ENCODE data around the gene FCN2.

Gene FCN2

GRCh38 chr9:134841180-134841904 is 39.3 kb upstream of the FCN2 start:
- DNase-seq (ENCODE audit: low spot score), result no peak
- ATAC-seq (ENCODE audit: low read depth), result no peak
- no peak overlapping the region for H3K27ac ChIP-seq (ENCODE audit: poor library complexity, severe bottlenecking)
- no peaks in the 10 kb centered on the region for H3K27me3 ChIP-seq (ENCODE audit: insufficient read depth, poor library complexity, severe bottlenecking)
- no peak for TF ChIP-seq CTCF (IDR thresholded peaks at IDR 0.05; ENCODE audit: poor library complexity, severe bottlenecking)
- no peaks in the 10 kb centered on the region for H3K9me3 ChIP-seq (ENCODE audit: severe bottlenecking)
- H3K4me1 ChIP-seq (ENCODE audit: insufficient read depth, poor library complexity, severe bottlenecking), result no peaks in the 10 kb centered on the region
- H3K4me3 ChIP-seq (ENCODE audit: severe bottlenecking), result no peak overlapping the region
- peaks cover 10% of the 10 kb centered on the region; the same call in 1 of the 2 replicates for H3K36me3 ChIP-seq (ENCODE audit: low read depth)

GRCh38 chr9:134842321-134842720 is 38.3 kb upstream of the FCN2 start:
- ATAC-seq (ENCODE audit: low read depth) (no peak), DNase-seq (ENCODE audit: low spot score) (peak; percentile 56)
- no peak for TF ChIP-seq CTCF (IDR thresholded peaks at IDR 0.05; ENCODE audit: poor library complexity, severe bottlenecking)
- no peak overlapping the region for H3K27ac ChIP-seq (ENCODE audit: poor library complexity, severe bottlenecking)
- H3K4me3 ChIP-seq (ENCODE audit: severe bottlenecking), result no peak overlapping the region
- no peaks in the 10 kb centered on the region for H3K4me1 ChIP-seq (ENCODE audit: insufficient read depth, poor library complexity, severe bottlenecking)
- H3K36me3 ChIP-seq (ENCODE audit: low read depth), result peaks cover 10% of the 10 kb centered on the region; the same call in 1 of the 2 replicates
- H3K27me3 ChIP-seq (ENCODE audit: insufficient read depth, poor library complexity, severe bottlenecking), result no peaks in the 10 kb centered on the region
- no peaks in the 10 kb centered on the region for H3K9me3 ChIP-seq (ENCODE audit: severe bottlenecking)

DNA sequence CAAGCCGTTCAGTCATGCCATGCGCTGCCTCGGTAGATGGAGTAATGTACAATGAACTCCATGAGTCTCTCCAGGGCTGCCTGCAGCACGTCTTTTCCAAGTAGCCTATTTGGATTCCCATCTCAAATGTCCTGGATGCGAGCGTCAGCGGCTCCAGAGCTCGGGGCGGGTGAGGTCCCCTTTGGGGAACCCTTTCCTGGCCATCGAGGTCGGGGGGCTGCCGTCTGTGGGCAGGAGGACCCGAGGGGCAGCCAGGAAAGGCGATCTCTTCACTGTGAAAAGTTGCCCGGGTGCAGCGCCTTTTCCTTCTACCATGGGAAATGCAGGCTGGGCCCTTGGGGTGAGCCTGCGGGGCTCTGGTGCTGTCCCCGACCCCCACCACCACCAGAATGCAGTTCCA is 36.9 kb upstream of the FCN2 start:
- Histone ChIP-seq H3K4me3 (ENCODE audit: severe bottlenecking) (no peak overlapping the region), H3K27ac (ENCODE audit: poor library complexity, severe bottlenecking) (no peak overlapping the region), H3K27me3 (ENCODE audit: insufficient read depth, poor library complexity, severe bottlenecking) (no peaks in the 10 kb centered on the region), H3K4me1 (ENCODE audit: insufficient read depth, poor library complexity, severe bottlenecking) (no peaks in the 10 kb centered on the region), H3K36me3 (ENCODE audit: low read depth) (peaks cover 10% of the 10 kb centered on the region; the same call in 1 of the 2 replicates), H3K9me3 (ENCODE audit: severe bottlenecking) (no peaks in the 10 kb centered on the region)
- TF ChIP-seq CTCF (IDR thresholded peaks at IDR 0.05; ENCODE audit: poor library complexity, severe bottlenecking), result no peak
- no peak for DNase-seq (ENCODE audit: low spot score)
- ATAC-seq (ENCODE audit: low read depth), result no peak

GRCh38 chr9:134844821-134845220 is 35.8 kb upstream of the FCN2 start:
- H3K27me3 ChIP-seq (ENCODE audit: insufficient read depth, poor library complexity, severe bottlenecking), result no peaks in the 10 kb centered on the region
- TF ChIP-seq CTCF (IDR thresholded peaks at IDR 0.05; ENCODE audit: poor library complexity, severe bottlenecking), result no peak
- H3K4me1 ChIP-seq (ENCODE audit: insufficient read depth, poor library complexity, severe bottlenecking), result no peaks in the 10 kb centered on the region
- peaks cover 10% of the 10 kb centered on the region; the same call in 1 of the 2 replicates for H3K36me3 ChIP-seq (ENCODE audit: low read depth)
- no peak overlapping the region for H3K4me3 ChIP-seq (ENCODE audit: severe bottlenecking)
- no peak overlapping the region for H3K27ac ChIP-seq (ENCODE audit: poor library complexity, severe bottlenecking)
- DNase-seq (ENCODE audit: low spot score) (peak; percentile 36), ATAC-seq (ENCODE audit: low read depth) (0 out of 3 replicates have a peak, but pooled peaks have one; percentile 23)
- H3K9me3 ChIP-seq (ENCODE audit: severe bottlenecking), result no peaks in the 10 kb centered on the region

DNA sequence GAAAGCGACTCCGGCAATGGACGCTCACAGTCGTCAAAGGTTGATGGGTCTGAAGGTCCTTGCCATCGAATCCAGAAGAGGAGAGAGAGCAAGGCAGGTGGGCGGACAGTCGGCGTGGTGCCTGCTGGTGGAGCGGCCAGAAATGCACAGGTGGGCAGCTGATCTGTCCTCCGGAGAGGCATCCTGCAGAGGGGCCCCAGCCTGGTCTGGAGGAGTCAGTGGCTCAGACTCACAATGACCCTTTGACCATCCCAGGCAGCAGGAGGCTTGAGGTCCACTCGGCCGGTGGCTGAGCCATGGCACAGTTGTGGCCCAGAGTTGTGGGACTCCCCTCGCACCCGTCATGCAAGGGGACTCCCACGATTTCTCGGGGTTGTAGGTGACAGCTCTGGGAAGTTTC is 34.4 kb upstream of the FCN2 start:
- TF ChIP-seq CTCF (IDR thresholded peaks at IDR 0.05; ENCODE audit: poor library complexity, severe bottlenecking), result no peak

More for the DNA sequence above, 34.4 kb upstream of the FCN2 start:
- no peak overlapping the region for H3K27ac ChIP-seq (ENCODE audit: poor library complexity, severe bottlenecking)
- H3K9me3 ChIP-seq (ENCODE audit: severe bottlenecking), result no peaks in the 10 kb centered on the region
- DNase-seq (ENCODE audit: low spot score) (no peak), ATAC-seq (ENCODE audit: low read depth) (no peak)
- H3K4me3 ChIP-seq (ENCODE audit: severe bottlenecking), result no peak overlapping the region
- 0 out of 2 replicates have a peak, but pooled peaks cover 10% of the 10 kb centered on the region for H3K36me3 ChIP-seq (ENCODE audit: low read depth)
- no peaks in the 10 kb centered on the region for H3K27me3 ChIP-seq (ENCODE audit: insufficient read depth, poor library complexity, severe bottlenecking)
- H3K4me1 ChIP-seq (ENCODE audit: insufficient read depth, poor library complexity, severe bottlenecking), result no peaks in the 10 kb centered on the region

All from RWPE2 (cell line).